Activated CD4-positive, alpha-beta T cell treated with anti-CD3 and anti-CD28 coated beads, Interleukin-2, amount 10 ng/mL, durations not matched to agents 7 days and 5 days (primary cell): ENCODE measurements around the gene BRIX1. TPM values are rescaled to one million over a fixed set of nuclear protein-coding genes. Genes with fewer than 3 reads are reported as not detected.
"Not testable (repeated sequence)": the region's sequence is repeated elsewhere in the genome, so short reads cannot be mapped to it uniquely, and the experiment has no call there.

Source experiments
- CTCF ChIA-PET: fragments of 350-600 bp; sonication (Branson Sonifier 250); formaldehyde crosslinking; loops from one replicate; lab custom pipeline; 2021; ENCODE audit warnings: antibody characterized with exemption; lab: Charles Lee
- POLR2A ChIA-PET: fragments of 350-600 bp; sonication (Branson Sonifier 250); formaldehyde crosslinking; loops from one replicate; lab custom pipeline; 2021; ENCODE audit warnings: antibody characterized with exemption; lab: Charles Lee
- DNase-seq: peaks from one replicate; pipeline ENCODE4 v3.0.0-alpha.2; 2020
- H3K27ac Mint-ChIP-seq: one replicate; pipeline ENCODE4 v1.8.0; 2021; ENCODE audit warnings: mild to moderate bottlenecking, moderate library complexity, mixed read lengths
- H3K27me3 Mint-ChIP-seq: one replicate; pipeline ENCODE4 v1.8.0; 2021; ENCODE audit warnings: mixed read lengths
- H3K36me3 Mint-ChIP-seq: one replicate; pipeline ENCODE4 v1.8.0; 2021; ENCODE audit warnings: low read depth, mixed read lengths
- H3K4me1 Mint-ChIP-seq: one replicate; pipeline ENCODE4 v1.8.0; 2021; ENCODE audit warnings: mixed read lengths
- H3K4me3 Mint-ChIP-seq: one replicate; pipeline ENCODE4 v1.8.0; 2021; ENCODE audit warnings: mild to moderate bottlenecking, moderate library complexity, mixed read lengths
- H3K9me3 Mint-ChIP-seq: one replicate; pipeline ENCODE4 v1.8.0; 2021; ENCODE audit warnings: mixed read lengths
- total RNA-seq, 2 experiments: library from RNA; stranded (reverse); gene quantifications; one replicate each; pipeline ENCODE4 v1.2.3, GENCODE V29; 2021

The BRIX1 gene
- total RNA-seq, 2 experiments from 2014 or later, result 33.3 to 50.5 TPM

GRCh38 chr5:34930870-34931269, 15.4 kb downstream of the BRIX1 start:
- peak overlapping the region; percentile 96 for H3K27ac Mint-ChIP-seq
- H3K4me1 Mint-ChIP-seq, result peaks cover 34% of the 10 kb centered on the region
- ChIA-PET CTCF (interaction anchor here (1.1 to 2.7 kb wide), 3 partner anchors 8 to 14 kb away, joined by 3 to 21 read pairs (median 3); partner anchors contain the start of genes BRIX1 and RAD1), POLR2A (no interaction called here)
- H3K27me3 Mint-ChIP-seq, result no peaks in the 10 kb centered on the region
- peaks cover 19% of the 10 kb centered on the region for H3K36me3 Mint-ChIP-seq
- H3K9me3 Mint-ChIP-seq, result no peaks in the 10 kb centered on the region
- H3K4me3 Mint-ChIP-seq, result peak overlapping the region; percentile 98
- DNase-seq, result no peak

- no peak overlapping the region for H3K27ac Mint-ChIP-seq
- POLR2A ChIA-PET, result no interaction called here
- DNase-seq, result no peak
- peaks cover 34% of the 10 kb centered on the region for H3K4me1 Mint-ChIP-seq
- no peaks in the 10 kb centered on the region for H3K9me3 Mint-ChIP-seq
- no peaks in the 10 kb centered on the region for H3K27me3 Mint-ChIP-seq
- no peak overlapping the region for H3K4me3 Mint-ChIP-seq
- CTCF ChIA-PET, result interaction anchor here (1.6 kb wide), 2 partner anchors 9 to 18 kb away, joined by 4 read pairs; partner anchors contain the start of genes BRIX1 and RAD1
- peaks cover 26% of the 10 kb centered on the region for H3K36me3 Mint-ChIP-seq
Measured at GRCh38 chr5:34932947-34933346, 17.4 kb downstream of the BRIX1 start.

DNA sequence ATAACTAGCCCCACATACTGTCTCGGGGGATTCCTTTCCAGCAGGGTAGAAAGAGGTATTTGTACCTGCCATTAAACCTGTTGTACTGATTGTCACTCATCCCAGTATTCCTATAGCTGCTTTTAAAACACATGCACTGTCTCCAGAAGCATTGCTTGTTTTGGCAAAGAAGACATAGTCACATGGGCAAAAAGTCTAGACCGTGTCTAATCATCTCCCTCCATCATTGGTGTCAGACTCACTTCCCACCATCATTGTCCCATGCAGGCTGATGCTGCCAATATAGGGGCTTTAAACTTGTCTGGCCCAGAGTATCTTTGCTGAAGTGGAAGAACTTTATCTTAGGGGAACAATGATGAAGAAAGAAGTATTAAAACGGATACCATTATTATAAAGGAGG, 26.4 kb downstream of the BRIX1 start:
- POLR2A ChIA-PET, result no interaction called here
- no peaks in the 10 kb centered on the region for H3K9me3 Mint-ChIP-seq
- CTCF ChIA-PET, result interaction anchor here (0.7 kb wide), 2 partner anchors 16 to 24 kb away, joined by 3 to 5 read pairs; no protein-coding TSS in a partner anchor
- no peaks in the 10 kb centered on the region for H3K27me3 Mint-ChIP-seq
- no peaks in the 10 kb centered on the region for H3K4me1 Mint-ChIP-seq
- H3K36me3 Mint-ChIP-seq, result peaks cover 47% of the 10 kb centered on the region
- H3K27ac Mint-ChIP-seq, result no peak overlapping the region
- DNase-seq, result no peak
- no peak overlapping the region for H3K4me3 Mint-ChIP-seq

GRCh38 chr5:34944044-34944443, 28.5 kb downstream of the BRIX1 start:
- POLR2A ChIA-PET, result no interaction called here
- DNase-seq, result no peak
- H3K27me3 Mint-ChIP-seq, result no peaks in the 10 kb centered on the region
- H3K4me1 Mint-ChIP-seq, result no peaks in the 10 kb centered on the region
- H3K9me3 Mint-ChIP-seq, result no peaks in the 10 kb centered on the region
- H3K4me3 Mint-ChIP-seq, result no peak overlapping the region
- no peak overlapping the region for H3K27ac Mint-ChIP-seq
- H3K36me3 Mint-ChIP-seq, result peaks cover 41% of the 10 kb centered on the region
- CTCF ChIA-PET, result interaction anchor here (1.0 to 1.1 kb wide), 2 partner anchors 28 to 29 kb away, joined by 3 read pairs; partner anchors contain the start of genes BRIX1 and RAD1

DNA sequence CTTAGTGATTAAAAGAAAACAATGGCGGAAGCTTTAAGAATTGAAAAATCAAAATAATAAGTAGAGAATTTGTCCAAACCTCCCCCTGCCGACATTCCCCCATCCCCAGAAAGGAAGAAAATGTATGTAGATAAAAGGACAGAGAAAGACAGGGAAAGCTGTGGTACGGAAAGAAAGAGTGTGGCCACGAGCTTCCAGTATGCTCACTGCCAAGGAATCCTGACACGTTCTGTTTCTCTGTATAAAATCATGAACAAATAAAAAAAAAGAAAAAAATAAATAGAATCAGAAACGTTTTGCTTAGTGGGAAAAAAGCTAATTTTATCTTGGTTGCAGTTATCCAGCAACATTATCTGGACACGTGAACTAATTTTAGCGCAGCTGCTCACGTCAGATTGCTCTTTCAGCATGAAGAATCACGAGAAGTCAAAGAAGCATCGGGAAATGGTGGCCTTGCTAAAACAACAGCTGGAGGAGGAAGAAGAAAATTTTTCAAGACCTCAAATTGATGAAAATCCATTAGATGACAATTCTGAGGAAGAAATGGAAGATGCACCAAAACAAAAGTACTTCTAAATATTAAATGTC, 29.0 kb downstream of the BRIX1 start:
- Mint-ChIP-seq H3K4me3 (no peak overlapping the region), H3K9me3 (no peaks in the 10 kb centered on the region), H3K36me3 (peaks cover 43% of the 10 kb centered on the region), H3K27me3 (no peaks in the 10 kb centered on the region), H3K4me1 (no peaks in the 10 kb centered on the region), H3K27ac (no peak overlapping the region)
- ChIA-PET CTCF (interaction anchor here (1.1 kb wide), 1 partner anchor 29 kb away, joined by 3 read pairs; the partner anchor contains the start of genes BRIX1 and RAD1), POLR2A (no interaction called here)
- no peak for DNase-seq

GRCh38 chr5:34957321-34957720, 41.8 kb downstream of the BRIX1 start:
- CTCF ChIA-PET, result interaction anchor here (0.7 to 1.1 kb wide), 2 partner anchors 16 to 39 kb away, joined by 3 read pairs; no protein-coding TSS in a partner anchor
- DNase-seq, result no peak
- Mint-ChIP-seq H3K4me1 (peaks cover 26% of the 10 kb centered on the region), H3K27ac (no peak overlapping the region), H3K36me3 (peaks cover 21% of the 10 kb centered on the region), H3K27me3 (no peaks in the 10 kb centered on the region), H3K9me3 (no peaks in the 10 kb centered on the region), H3K4me3 (no peak overlapping the region)
- POLR2A ChIA-PET, result no interaction called here

DNA sequence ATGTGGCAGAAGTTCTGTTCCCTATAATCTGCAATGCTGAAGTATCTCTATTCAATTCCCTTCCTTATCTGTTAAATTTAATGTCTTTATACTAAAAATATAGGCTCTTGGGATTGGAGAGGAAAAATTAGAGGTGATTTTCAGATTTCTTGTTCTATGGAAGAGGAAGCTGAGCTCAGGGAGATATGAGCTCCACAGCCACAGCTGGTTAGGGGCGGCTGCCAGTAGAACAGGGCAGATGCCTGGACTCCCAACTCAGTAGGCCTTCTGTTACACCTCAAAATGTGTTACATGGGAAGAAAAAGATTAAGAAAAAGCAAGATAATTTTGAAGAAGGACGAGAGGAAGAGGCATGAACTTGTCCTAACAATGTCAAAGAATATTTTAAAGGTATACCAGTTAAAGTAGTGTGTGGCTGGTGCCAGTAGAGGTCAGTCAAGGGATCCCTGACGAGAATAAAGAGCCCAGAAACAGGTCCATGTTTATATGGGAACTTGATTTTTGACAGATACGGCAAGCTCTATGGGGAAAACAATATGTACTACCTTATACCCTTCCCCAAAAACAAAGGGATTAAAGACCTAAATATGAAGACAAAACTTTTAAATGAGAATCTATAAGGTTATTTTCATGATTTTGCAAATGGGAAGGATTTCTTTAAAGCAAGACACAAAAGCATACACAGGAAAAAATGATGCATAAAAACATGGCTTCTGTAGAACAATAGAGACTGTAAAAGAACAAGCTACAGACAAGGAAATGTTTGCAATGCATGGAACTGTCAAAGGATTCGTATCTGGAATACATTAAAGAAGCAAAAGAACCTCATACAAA, 42.6 kb downstream of the BRIX1 start:
- peak; percentile 13 for DNase-seq
- no peak overlapping the region for H3K4me3 Mint-ChIP-seq
- ChIA-PET POLR2A (no interaction called here), CTCF (interaction anchor here (0.7 to 1.4 kb wide), 3 partner anchors 16 to 531 kb away, joined by 3 to 4 read pairs (median 3); no protein-coding TSS in a partner anchor)
- H3K9me3 Mint-ChIP-seq, result no peaks in the 10 kb centered on the region
- no peaks in the 10 kb centered on the region for H3K27me3 Mint-ChIP-seq
- H3K27ac Mint-ChIP-seq, result no peak overlapping the region
- H3K4me1 Mint-ChIP-seq, result peaks cover 26% of the 10 kb centered on the region
- peaks cover 20% of the 10 kb centered on the region for H3K36me3 Mint-ChIP-seq

GRCh38 chr5:34959323-34959722, 43.8 kb downstream of the BRIX1 start:
- no peaks in the 10 kb centered on the region for H3K9me3 Mint-ChIP-seq
- CTCF ChIA-PET, result no interaction called here
- peaks cover 17% of the 10 kb centered on the region for H3K36me3 Mint-ChIP-seq
- peaks cover 26% of the 10 kb centered on the region for H3K4me1 Mint-ChIP-seq
- H3K27me3 Mint-ChIP-seq, result no peaks in the 10 kb centered on the region
- POLR2A ChIA-PET, result no interaction called here
- H3K4me3 Mint-ChIP-seq, result no peak overlapping the region
- no peak overlapping the region for H3K27ac Mint-ChIP-seq
- DNase-seq, result peak; percentile 20

GRCh38 chr5:34967540-34967939, 52.0 kb downstream of the BRIX1 start:
- H3K27me3 Mint-ChIP-seq, result no peaks in the 10 kb centered on the region
- ChIA-PET CTCF (interaction anchor here (0.6 kb wide), 2 partner anchors 47 to 362 kb away, joined by 3 to 5 read pairs; no protein-coding TSS in a partner anchor), POLR2A (no interaction called here)
- no peaks in the 10 kb centered on the region for H3K4me1 Mint-ChIP-seq
- no peak overlapping the region for H3K27ac Mint-ChIP-seq
- H3K4me3 Mint-ChIP-seq, result no peak overlapping the region
- H3K9me3 Mint-ChIP-seq, result peaks cover 11% of the 10 kb centered on the region
- peaks cover 7% of the 10 kb centered on the region for H3K36me3 Mint-ChIP-seq
- no peak for DNase-seq

DNA sequence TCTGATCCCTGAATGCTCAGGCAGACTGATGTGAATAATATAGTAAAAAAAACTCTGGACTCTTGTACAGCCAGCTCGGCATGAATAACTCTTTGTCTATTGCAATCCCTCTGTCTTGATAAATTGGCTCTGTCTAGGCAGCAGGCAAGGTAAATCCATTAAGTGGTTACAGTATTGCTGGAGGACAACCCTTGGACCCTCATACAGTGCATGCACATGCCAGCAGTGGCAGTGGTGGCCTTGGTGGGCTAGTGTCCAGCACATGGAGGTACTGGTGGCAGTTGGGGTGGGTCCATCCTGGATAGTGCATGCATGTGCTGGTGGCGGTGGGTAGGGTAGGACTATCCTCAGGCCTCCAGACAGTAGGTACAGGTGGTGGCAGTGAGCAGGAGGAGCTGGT, 52.7 kb downstream of the BRIX1 start:
- Mint-ChIP-seq H3K4me3 (no peak overlapping the region), H3K4me1 (no peaks in the 10 kb centered on the region), H3K27ac (no peak overlapping the region), H3K36me3 (peaks cover 7% of the 10 kb centered on the region), H3K27me3 (no peaks in the 10 kb centered on the region), H3K9me3 (peaks cover 11% of the 10 kb centered on the region)
- DNase-seq, result no peak
- ChIA-PET POLR2A (no interaction called here), CTCF (interaction anchor here (0.6 kb wide), 1 partner anchor 46 kb away, joined by 3 read pairs; no protein-coding TSS in a partner anchor)

DNA sequence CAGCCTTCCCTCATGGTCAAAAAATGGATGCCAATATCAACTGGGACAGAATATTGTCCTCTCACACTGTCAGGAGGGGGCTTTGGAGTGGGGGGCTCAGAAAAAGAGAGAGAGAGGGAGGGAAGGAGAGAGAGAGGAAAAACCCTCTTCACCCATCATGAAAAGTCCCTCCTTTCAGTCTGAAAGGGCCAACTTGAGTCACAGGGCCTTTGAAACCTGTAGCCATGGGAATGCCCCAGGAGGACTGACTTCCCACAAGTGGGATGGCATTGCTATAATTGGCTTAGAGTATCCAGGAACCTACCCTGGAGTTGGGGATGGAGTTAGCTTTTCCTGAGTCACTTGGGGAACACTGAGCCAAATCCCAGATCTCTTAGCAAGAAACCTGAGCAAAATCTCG, 55.0 kb downstream of the BRIX1 start:
- DNase-seq, result no peak
- H3K4me1 Mint-ChIP-seq, result no peaks in the 10 kb centered on the region
- H3K9me3 Mint-ChIP-seq, result peaks cover 8% of the 10 kb centered on the region
- H3K36me3 Mint-ChIP-seq, result peaks cover 7% of the 10 kb centered on the region
- ChIA-PET CTCF (no interaction called here), POLR2A (no interaction called here)
- no peak overlapping the region for H3K27ac Mint-ChIP-seq
- H3K27me3 Mint-ChIP-seq, result no peaks in the 10 kb centered on the region
- H3K4me3 Mint-ChIP-seq, result no peak overlapping the region

DNA sequence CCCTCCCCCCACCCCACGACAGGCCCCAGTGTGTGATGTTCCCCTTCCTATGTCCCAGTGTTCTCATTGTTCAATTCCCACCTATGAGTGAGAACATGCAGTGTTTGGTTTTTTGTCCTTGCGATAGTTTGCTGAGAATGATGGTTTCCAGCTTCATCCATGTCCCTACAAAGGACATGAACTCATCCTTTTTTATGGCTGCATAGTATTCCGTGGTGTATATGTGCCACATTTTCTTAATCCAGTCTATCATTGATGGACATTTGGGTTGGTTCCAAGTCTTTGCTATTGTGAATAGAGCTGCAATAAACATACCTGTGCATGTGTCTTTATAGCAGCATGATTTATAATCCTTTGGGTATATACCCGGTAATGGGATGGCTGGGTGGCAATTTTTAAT, 56.1 kb downstream of the BRIX1 start:
- H3K4me1 Mint-ChIP-seq, H3K27me3 Mint-ChIP-seq, H3K27ac Mint-ChIP-seq, H3K9me3 Mint-ChIP-seq, H3K4me3 Mint-ChIP-seq, DNase-seq, POLR2A ChIA-PET, H3K36me3 Mint-ChIP-seq: not testable (repeated sequence)
- CTCF ChIA-PET, result interaction anchor here (0.5 kb wide), 1 partner anchor 11 kb away, joined by 4 read pairs; no protein-coding TSS in a partner anchor
